GM19455 (cell line): ENCODE measurements around the gene ARNT2.

Experiments
- ATAC-seq: cut with Tn5 transposase; IDR thresholded peaks from one replicate; pipeline ENCODE4 v1.9.1; 2021; ENCODE audit not compliant: unreplicated experiment

Gene ARNT2

GRCh38 chr15:80462836-80463512 is 58.8 kb downstream of the ARNT2 start:
- no peak for ATAC-seq

DNA sequence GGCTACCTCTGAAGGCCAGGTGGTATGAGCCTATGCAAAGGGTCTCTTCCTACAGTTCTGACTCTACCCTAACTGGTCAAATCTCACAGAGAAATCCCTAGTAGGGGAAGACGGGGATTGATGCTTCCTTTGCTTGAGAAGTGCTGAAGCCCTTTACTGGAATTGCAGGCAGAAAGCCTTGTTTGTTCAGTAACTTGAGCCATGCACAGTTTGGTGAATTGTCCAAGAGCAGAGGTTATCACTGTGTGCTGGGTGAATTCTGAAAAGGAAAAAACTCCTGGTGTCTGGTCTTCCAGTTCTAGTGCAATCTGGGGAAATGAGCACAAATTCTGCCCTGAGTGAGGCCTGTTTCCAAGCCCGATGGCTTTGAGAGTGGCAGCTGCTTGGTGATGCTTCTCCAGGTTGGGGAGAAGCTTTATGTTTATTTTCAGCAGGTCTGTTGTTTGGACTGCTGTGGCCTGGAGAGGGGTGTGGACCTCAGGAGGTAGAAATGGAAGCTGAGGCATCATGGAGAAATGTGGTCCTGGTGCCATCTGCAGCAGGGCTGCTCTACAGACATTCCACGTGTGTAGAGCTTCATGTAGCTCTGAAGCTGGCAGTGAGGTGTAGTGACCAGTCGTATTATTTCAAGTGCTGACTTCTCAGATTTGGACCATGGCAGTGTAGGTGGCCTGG is 60.9 kb downstream of the ARNT2 start:
- no peak for ATAC-seq

GRCh38 chr15:80465626-80466005 is 61.4 kb downstream of the ARNT2 start:
- no peak for ATAC-seq

DNA sequence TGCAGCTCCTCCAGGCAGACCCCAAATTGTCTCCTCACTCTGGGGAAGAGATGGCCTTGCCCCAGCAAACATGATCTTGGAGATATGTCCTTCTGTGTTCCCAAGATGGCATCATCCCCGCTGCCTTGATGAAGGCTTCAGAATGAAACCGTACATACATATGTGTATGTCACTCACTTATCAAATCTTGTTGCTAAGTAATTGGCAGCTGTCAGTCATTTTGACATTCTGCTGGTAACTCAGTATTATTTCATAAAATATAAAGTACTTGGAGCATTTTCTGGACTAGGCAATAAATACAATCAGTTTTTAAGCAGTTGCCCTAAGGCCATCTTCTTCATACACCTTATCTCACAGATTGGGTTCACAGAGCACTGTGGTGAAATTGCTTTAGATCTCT is 62.4 kb downstream of the ARNT2 start:
- no peak for ATAC-seq

GRCh38 chr15:80467311-80467714 is 63.1 kb downstream of the ARNT2 start:
- no peak for ATAC-seq

DNA sequence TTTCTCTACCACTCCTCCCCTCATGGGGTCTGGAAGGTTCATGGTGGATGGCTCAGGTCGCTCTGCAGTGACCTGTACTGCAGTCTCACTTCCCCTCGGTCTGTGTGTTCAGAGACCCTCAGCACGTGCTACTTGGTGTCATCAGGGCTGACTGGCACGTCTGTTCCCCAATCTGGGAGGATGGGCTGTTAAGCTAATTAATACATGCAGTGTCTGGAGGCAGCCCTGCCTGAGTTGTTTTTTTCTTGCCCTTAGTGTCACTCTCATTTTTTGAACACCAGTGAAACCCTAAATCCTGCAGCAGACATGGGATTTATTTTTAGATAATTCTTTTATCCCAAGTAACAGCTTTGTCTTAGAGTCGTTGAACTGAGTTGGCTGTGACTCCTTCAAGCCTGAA is 64.6 kb downstream of the ARNT2 start:
- ATAC-seq: no peak

DNA sequence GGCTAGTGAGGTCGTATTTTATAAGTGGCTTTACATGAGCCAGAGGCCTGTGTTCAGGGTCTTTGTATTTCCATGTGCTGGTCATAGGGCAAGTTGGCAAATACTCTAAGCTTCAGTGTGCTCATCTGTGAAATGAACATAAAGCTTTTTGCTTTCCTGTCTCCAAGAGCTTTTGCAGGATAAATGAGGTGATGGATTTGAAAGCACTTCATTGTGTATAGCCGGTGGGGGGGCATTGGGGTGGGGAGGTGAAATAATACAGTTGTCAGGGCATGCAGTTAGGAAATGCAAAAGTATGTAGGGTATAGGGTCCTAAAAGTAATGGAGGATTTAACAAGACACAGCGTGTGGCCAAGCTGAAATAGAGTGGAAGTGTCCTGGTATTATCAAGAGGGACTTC is 67.7 kb downstream of the ARNT2 start:
- no peak for ATAC-seq

DNA sequence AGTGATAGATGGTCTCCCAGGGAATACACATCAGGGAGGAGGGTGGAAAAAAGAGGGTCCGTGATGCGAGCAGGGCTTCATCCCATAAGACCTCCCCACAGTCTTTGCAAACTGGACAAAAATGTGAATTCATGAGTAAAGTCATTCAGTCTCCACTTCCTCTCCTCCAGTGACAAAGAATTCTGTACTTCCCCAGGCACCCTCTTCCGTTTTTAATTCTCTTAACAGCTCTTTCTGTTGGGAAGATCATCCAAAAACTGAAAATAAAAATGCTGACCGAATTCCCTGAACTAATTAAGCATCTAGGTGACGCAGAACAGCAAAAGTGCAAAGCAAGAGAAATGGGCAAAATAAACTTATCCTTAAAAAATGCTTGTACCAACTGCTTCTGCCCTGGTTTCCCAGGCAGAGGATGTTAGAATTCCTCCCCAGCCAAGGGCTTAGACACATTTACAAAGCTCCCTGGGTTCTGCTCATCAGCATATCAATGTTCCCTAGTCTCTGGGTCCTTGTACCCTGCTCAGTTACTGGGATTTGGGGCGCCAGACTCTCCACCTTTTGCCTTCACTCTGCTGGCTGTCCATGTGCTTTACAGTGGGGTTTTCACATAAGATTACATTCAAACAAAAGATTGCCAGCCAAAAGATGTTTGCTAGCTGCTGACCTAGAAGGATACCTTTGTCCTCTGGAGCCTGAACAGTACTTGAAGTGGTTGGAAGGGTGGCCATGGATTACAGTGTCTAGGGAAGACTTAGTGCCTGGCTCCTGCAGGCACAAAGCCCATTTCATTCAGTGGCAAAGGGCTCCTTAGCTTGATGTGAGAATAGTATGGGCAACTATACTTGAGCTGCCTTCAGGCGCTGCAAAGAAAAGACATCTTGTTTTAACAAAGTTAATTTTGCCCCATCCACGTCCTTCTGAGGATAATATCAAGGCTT is 69.4 kb downstream of the ARNT2 start:
- no peak for ATAC-seq

GRCh38 chr15:80474224-80475215 is 70.3 kb downstream of the ARNT2 start:
- no peak for ATAC-seq

- ATAC-seq: no peak
Observed at GRCh38 chr15:80475572-80475971, 71.4 kb downstream of the ARNT2 start.

GRCh38 chr15:80476036-80476435 is 71.9 kb downstream of the ARNT2 start:
- no peak for ATAC-seq

DNA sequence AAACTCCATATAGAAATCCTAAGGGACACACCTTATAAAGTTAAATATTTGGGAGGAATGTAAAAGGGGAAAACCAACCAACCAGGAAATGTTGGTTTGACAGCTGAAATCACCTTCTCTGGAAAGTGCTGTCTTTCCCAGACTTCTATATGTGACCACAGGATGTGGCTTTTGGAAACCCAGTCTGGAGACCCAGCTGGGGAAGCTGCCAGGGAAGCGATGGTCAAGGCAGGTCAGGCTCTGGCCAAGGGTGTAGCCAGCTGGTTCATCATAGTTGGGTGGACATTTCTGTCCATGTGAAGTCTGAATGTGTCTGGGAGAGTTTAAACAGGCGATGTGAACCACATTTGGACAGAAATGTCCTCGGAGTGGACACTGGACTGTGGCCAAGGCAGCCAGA is 73.9 kb downstream of the ARNT2 start:
- ATAC-seq: no peak

- no peak for ATAC-seq
Observed at GRCh38 chr15:80479191-80479590, 75.0 kb downstream of the ARNT2 start.

- no peak for ATAC-seq
Observed at GRCh38 chr15:80480171-80480811, 76.1 kb downstream of the ARNT2 start.

DNA sequence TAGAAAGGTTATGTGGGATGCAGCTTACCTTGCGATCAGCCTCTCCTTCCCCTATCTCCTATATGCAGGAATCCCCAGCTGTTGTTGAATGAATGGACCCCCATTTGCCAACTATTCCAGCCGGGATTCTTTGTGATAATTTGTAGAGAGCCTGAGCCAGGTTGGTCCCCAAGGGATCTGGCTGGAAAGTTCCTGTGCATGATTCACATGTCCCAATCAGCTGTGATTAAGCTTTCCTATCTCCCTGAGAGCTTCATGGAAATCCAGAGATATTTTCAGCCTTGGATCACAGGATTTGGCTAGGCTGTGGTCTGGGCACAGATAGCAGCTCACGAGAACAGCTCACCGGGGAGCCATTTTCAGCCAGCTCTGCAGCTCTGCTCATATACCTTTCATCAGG is 76.7 kb downstream of the ARNT2 start:
- no peak for ATAC-seq

GRCh38 chr15:80482696-80483095 is 78.5 kb downstream of the ARNT2 start:
- ATAC-seq: no peak

GRCh38 chr15:80483725-80484161 is 79.6 kb downstream of the ARNT2 start:
- ATAC-seq: no peak

DNA sequence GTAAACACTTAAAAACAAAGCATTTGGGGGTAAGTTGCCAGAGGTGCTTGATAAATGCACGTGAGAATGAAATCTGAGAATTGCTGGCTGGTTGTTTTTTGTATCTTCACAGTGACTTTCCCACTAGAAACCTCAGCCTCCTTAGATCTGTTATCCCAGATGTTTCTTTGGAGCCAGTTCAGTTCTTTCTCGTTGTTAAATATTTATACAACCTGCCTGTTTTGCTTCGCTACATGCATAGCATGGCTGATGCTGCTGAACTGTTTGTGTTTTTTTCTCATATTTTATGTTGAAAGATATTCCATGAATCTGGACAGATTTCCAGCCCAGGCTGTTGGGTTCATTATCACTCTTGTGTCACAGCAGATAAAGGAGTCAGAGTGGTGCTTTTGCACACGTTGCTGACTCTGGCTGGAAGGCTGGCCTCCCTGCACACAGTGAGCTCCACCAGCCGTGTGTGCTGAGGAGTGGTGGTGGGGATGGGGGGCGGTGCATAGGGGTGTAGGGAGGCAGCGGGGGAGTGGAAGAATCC is 80.2 kb downstream of the ARNT2 start:
- ATAC-seq: no peak

DNA sequence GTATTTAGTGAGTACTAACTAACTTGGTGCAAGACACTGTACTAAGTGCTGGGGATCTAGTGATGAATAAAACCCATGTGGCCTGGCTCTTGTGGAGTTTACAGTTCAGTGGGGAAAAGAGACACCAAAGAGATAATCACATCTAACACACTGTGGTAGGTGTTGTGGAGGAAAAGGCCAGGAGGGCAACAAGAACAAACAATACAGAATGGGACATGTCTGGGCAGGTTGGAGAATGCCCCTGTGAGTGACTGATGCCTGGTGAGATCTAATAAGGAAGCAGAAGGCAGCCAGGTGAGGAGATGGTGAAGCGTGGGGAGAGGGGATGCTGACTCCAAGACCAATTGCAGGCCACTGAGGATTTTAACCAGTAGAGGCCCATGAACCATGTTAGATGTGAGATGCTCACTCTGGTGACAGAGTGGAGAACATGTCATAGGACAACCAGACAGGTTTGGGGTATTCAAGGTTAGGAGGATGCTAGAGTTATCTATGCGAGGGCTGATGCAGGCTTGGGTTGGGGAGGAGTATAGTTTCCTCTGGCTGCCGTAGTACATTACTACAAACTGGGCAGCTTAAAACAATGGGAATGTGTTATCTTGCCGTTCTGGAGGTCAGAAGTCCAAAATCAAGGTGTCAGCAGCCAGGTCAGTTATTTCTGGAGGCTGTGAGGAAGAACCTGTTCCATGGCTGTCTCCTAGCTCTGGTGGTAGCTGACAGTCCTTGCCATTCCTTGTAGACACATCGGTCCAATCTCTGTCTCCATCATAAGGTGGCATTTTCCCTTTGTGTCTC is 81.4 kb downstream of the ARNT2 start:
- no peak for ATAC-seq
